HG02571 (cell line): ENCODE measurements around the gene SFMBT2.

Experiments used
- ATAC-seq: cut with Tn5 transposase; IDR thresholded peaks from one replicate; pipeline ENCODE4 v1.9.1; 2021; ENCODE audit warnings: mild to moderate bottlenecking, moderate library complexity; ENCODE audit not compliant: unreplicated experiment

Gene SFMBT2

GRCh38 chr10:7161484-7162250, 249.2 kb downstream of the SFMBT2 start:
- no peak for ATAC-seq

DNA sequence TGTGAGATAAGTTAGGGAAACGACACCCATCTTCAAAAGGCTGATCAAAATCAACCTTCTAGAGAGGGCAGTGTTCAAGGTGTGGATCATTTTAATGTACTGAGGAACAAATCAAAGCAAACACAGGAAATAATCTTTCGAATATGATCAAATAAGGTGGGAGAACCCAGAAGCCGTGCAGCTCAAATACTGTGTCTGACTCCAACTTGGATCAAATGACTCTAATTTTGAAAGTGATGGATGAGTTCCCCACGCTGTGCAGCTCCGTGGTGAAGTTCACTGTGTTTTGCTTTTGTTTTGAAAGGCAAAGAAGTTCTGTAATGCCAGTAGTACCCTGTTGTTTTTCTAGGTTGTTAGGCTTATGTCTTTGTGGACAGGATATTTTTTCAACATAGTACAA, 250.9 kb downstream of the SFMBT2 start:
- ATAC-seq: no peak

GRCh38 chr10:7159517-7159916, 251.3 kb downstream of the SFMBT2 start:
- no peak for ATAC-seq

GRCh38 chr10:7157091-7157490, 253.7 kb downstream of the SFMBT2 start:
- ATAC-seq: no peak

- no peak for ATAC-seq
Measured at GRCh38 chr10:7153750-7154149, 257.1 kb downstream of the SFMBT2 start.

DNA sequence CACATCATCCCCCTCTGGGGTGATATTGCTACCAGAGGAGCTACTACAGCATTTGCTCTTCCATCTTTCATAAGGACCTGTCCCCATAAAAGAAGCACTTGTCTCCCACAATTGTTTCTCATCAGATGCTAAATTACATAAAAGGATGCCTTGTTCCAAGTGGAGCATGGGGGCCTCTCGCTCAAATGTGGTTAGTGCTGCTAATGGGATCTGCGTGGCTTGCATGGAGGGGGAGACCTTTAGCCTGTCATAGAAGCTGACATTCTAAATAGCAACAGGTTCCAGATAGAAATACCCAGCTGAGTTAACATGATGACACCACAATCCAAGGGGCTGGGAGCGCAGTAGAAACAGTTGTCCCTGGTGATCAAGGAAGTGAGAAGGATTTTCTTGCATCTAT, 257.9 kb downstream of the SFMBT2 start:
- ATAC-seq: no peak

DNA sequence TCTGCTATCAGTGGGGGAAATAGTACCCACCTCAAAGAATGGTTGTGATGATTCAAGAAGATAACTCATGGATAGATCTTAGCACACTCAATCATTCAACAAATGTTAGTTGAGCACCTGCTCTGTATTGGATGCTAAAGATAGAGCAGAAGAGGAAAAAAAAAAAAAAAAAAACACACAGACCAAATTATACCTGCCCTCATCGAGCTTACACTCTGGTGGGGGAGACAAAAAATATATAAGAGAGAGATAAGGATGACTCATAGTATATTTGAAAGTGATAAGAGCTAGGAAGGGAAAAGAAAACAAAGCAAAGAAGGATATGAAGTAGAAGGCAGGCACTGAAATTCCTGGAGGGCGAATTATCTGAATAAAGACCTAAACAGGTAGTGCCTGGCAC, 258.5 kb downstream of the SFMBT2 start:
- no peak for ATAC-seq

DNA sequence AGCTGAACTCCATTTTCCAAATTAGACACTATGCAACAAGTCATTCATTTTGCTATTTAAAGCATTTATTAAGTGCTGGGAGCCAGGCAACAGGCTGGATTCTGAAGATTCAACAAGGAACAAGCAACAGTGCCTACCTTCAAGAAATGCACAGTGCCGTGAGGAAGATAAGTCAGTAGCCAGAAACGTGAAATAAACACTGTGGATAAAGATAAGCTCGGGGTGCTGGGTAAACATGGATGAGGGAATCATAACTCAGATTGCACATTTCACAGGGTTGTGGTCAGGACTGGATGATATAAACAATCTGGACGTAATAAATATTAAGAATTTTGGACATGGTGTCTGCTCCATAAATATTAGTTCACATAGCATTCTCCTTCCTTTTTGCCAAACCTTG, 259.3 kb downstream of the SFMBT2 start:
- no peak for ATAC-seq

DNA sequence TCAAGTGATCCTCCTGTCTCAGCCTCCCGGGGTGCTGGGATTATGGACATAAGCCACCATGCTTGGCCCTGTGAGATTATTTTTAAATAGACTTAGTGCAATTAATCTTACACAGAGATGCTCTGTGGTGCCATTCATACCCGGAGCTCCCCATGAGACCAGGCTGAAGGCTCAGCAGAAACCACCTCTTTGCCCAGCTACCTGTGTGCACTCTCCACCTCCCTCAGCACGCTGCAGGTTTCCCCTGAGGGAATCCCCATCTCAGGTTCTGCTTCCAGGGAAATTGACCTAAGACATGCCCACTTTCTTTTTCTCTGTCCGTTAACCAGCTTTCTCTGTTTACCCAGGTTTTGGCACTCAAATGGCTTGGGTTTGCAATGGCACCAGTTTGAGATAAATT, 260.5 kb downstream of the SFMBT2 start:
- ATAC-seq: no peak

DNA sequence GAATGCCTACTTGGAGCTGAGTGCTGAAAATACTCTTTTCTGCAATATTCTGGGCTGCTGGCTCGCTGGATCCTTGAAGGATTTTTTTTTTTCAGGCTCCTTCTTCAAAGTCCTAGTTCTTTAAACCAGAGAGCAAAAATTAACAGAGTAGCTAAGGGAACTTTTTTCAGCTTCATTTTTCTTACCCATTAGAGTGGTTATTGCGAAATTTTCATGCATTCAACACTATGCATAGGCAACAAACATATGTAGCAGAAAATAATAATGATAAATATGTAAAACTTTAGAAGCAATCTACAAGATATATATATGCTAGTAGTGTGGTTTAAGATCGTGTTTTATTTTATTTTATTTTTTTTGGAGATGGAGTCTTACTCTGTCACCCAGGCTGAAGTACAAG, 264.6 kb downstream of the SFMBT2 start:
- ATAC-seq: no peak

DNA sequence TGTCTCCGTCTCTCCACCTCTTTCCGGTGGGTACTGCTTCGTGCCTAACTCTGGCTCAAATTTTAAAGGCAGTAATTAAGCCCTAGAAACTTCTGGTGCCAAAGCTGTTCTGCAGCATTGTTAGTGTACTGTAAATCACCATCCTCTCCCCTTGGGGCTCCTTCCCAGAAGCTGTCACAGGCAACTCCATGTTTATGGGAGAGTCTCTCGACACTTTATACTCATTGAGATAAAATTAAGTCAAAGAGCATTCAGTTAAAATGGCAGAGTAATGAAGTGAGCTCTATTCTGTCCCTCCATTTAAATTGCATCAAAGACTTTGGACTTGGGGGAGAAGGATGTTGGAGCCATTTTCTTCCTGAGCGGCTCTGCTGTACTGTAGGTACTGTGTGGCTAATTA, 274.8 kb downstream of the SFMBT2 start:
- no peak for ATAC-seq

- no peak for ATAC-seq
Measured at GRCh38 chr10:7135188-7135587, 275.6 kb downstream of the SFMBT2 start.

- ATAC-seq: no peak
Measured at GRCh38 chr10:7134448-7134847, 276.4 kb downstream of the SFMBT2 start.

GRCh38 chr10:7133958-7134357, 276.9 kb downstream of the SFMBT2 start:
- no peak for ATAC-seq

DNA sequence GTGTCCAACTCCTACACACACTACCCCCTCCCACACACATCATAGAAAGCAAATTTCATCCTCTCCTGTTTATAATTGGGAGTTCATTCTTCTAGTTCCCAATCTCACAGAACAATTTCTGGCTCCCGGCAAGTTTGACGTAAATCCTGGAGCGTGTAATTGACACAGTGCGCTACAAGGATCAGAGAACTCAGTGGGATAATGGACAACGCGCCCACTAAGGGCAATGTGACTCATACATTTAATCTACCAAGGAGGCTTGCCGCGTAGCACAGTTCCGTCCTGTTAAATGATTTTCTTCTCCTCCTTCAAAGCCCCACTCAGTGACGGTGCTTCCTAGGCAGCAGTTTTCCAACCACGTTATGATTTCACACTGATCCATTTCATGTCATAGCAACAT, 277.6 kb downstream of the SFMBT2 start:
- ATAC-seq: no peak

DNA sequence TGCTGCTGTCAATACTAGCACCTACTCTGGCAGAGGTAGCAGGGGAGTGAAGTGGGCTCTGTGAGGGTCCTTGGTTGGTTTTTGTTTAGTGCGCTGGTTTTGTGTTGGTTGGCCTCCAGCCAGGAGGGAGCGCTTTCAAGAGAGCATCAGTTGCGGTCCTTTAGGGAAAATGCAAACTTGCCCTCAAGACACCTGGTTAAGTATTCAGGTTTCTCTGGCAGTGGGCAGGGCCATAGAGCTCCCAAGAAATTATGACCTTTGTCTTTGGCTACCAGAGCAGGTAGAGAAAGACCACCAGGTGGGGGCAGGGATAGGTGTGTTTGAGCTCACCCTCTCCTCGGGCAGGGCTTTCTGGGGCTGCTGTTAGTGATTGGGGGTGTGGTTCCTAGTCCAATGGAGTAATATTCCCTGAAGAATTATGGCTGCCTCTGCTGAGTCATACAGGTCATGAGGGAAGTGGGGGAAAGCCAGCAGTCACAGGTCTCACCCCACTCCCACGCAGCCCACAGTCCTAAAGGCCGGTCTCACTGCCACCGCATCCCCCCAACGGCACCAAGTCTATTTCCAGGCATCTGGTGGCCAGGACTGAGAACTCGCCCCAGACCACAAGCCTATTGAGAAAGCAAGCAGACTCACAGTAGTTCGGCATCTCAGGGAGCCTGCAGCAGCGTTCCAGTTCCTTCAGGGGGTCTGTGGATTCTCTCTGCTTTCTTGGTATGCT, 280.5 kb downstream of the SFMBT2 start:
- no peak for ATAC-seq

GRCh38 chr10:7123774-7124173, 287.1 kb downstream of the SFMBT2 start:
- ATAC-seq: no peak

DNA sequence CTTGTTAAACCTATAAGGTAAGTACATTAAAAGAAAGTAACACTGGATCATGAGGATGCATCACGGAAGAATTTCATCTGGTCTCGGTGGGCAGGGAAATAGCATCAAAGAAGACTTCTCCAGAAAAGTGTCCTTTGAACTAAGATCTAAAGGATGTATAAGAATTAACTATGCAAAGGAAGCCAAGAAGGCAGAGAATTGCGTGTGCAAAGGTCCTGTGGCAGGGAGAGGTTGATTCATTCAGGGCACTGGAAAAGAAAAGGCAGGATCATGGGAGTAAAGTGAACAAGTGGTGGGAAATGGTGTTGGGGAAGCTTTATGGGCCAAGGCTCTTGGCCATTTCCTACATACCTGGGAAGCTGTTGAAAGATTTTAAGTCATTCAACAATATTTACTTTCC, 288.3 kb downstream of the SFMBT2 start:
- ATAC-seq: no peak

- no peak for ATAC-seq
Measured at GRCh38 chr10:7121154-7121797, 289.6 kb downstream of the SFMBT2 start.

DNA sequence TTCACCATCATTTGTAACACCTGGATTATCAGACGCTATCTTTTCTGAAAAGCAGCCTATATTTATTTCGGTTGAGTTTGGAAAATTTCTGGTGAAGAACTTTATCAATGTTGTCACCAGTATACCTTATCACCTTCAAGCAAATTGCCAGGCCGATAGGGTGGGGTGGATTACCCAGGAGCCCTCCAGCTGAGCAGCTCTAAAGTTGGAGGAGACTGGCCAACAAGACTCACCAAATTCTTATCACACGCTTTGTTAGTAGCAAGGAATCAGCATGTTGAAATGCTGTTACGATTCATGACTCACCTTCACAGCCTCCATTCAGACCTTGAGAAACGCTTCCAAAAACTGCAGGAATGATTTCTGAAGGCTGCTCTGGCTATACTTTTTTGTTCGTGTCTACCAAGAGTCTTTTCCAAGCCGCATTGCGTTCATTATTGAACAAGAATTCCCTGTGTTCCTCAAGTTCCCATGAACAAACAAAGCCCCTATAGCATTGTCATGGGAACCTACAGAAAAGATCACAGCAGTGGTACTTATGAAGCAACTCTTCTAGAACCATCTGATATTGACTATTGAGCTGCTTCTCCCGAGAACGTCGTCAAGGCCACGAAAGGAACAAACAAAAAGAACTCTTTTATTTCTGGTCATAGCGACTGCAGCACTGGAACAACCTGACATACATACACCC, 291.4 kb downstream of the SFMBT2 start:
- no peak for ATAC-seq
